A549 (cell line): Measurements from ENCODE around the gene UST.

Experiments used
- PBX3 ChIP-seq: IDR thresholded peaks from 2 replicates; pipeline ENCODE4 v1.6.1; 2012
- SMC3 ChIP-seq: fragments of >200 bp; sonication (Bioruptor Twin); formaldehyde crosslinking; IDR thresholded peaks from 3 replicates; pipeline ENCODE4 v1.6.1; 2018; ENCODE audit warnings: inconsistent platforms

- TF ChIP-seq PBX3 (no peak), SMC3 (no peak)
Measured at GRCh38 chr6:148935705-148936435, 189.0 kb downstream of the UST start.
